ENCODE data around the gene GALNT9.

GALNT9 gene

GRCh38 chr12:132179431-132180362, 149.7 kb downstream of the GALNT9 start:
- Mint-ChIP-seq H3K27ac (no peak overlapping the region), H3K36me3 (ENCODE audit: low read depth) (no peaks in the 10 kb centered on the region), H3K27me3 (ENCODE audit: low read depth, poor library complexity) (peaks cover 40% of the 10 kb centered on the region), H3K4me1 (peaks cover 34% of the 10 kb centered on the region), H3K9me3 (no peaks in the 10 kb centered on the region), H3K4me3 (no peak overlapping the region)
- no peak for TF ChIP-seq CTCF (IDR thresholded peaks at IDR 0.05)
- no peak for DNase-seq

GRCh38 chr12:132178801-132179401, 150.5 kb downstream of the GALNT9 start:
- Mint-ChIP-seq H3K4me1 (peaks cover 39% of the 10 kb centered on the region), H3K27me3 (ENCODE audit: low read depth, poor library complexity) (peaks cover 37% of the 10 kb centered on the region), H3K9me3 (no peaks in the 10 kb centered on the region), H3K27ac (no peak overlapping the region), H3K4me3 (peak overlapping the region; percentile 39), H3K36me3 (ENCODE audit: low read depth) (no peaks in the 10 kb centered on the region)
- no peak for TF ChIP-seq CTCF (IDR thresholded peaks at IDR 0.05)
- DNase-seq: no peak

- DNase-seq: no peak
- TF ChIP-seq CTCF (IDR thresholded peaks at IDR 0.05): no peak
- peaks cover 31% of the 10 kb centered on the region for H3K27me3 Mint-ChIP-seq (ENCODE audit: low read depth, poor library complexity)
Measured at GRCh38 chr12:132178316-132178715, 151.1 kb downstream of the GALNT9 start.

GRCh38 chr12:132176920-132177551, 152.4 kb downstream of the GALNT9 start:
- Mint-ChIP-seq H3K4me1 (peaks cover 51% of the 10 kb centered on the region), H3K27me3 (ENCODE audit: low read depth, poor library complexity) (peaks cover 22% of the 10 kb centered on the region), H3K36me3 (ENCODE audit: low read depth) (no peaks in the 10 kb centered on the region), H3K9me3 (no peaks in the 10 kb centered on the region), H3K27ac (no peak overlapping the region), H3K4me3 (no peak overlapping the region)
- no peak for DNase-seq
- TF ChIP-seq CTCF (IDR thresholded peaks at IDR 0.05): no peak

More at GRCh38 chr12:132178316-132178715, 151.1 kb downstream of the GALNT9 start:
- Mint-ChIP-seq H3K9me3 (no peaks in the 10 kb centered on the region), H3K27ac (no peak overlapping the region), H3K36me3 (ENCODE audit: low read depth) (no peaks in the 10 kb centered on the region), H3K4me3 (peak overlapping the region; percentile 17), H3K4me1 (peaks cover 39% of the 10 kb centered on the region)

GRCh38 chr12:132176385-132176919, 152.9 kb downstream of the GALNT9 start:
- Mint-ChIP-seq H3K4me1 (peaks cover 55% of the 10 kb centered on the region), H3K27me3 (ENCODE audit: low read depth, poor library complexity) (peaks cover 19% of the 10 kb centered on the region)

More at GRCh38 chr12:132176385-132176919, 152.9 kb downstream of the GALNT9 start:
- H3K36me3 Mint-ChIP-seq (ENCODE audit: low read depth): no peaks in the 10 kb centered on the region
- TF ChIP-seq CTCF (IDR thresholded peaks at IDR 0.05): no peak
- DNase-seq: no peak
- no peak overlapping the region for H3K4me3 Mint-ChIP-seq
- H3K27ac Mint-ChIP-seq: no peak overlapping the region
- H3K9me3 Mint-ChIP-seq: no peaks in the 10 kb centered on the region

Measured in nephron progenitor cell (in vitro differentiated cells).